NK-92 treated with Interleukin-12 subunit alpha and Interleukin-12 subunit beta, amount 100 ng/mL, for 24 hours (cell line): ENCODE measurements around the gene BLVRB.
"Not testable (repeated sequence)": the region's sequence is repeated elsewhere in the genome, so short reads cannot be mapped to it uniquely, and the experiment has no call there.

Source experiments
- DNase-seq: peaks from one replicate; lab custom pipeline; 2025; lab: John Stamatoyannopoulos, UW

The BLVRB gene

DNA sequence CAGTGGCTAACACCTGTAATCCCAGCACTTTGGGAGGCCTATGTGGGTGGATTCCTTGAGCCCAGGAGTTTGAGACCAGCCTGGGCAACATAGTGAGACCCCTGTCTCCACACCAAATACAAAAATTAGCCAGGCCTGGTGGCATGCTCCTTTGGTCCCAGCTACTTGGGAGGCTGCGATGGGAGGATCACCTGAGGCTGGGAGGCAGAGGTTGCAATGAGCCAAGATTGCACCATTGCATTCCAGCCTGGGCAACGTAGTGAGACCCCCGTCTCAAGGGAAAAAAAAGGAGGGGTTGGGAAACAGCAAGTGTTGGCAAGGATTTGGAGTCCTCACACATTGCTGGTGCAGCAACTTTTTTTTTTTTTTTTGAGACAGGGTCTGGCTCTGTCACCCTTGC is 20.5 kb upstream of the BLVRB start:
- no peak for DNase-seq

DNA sequence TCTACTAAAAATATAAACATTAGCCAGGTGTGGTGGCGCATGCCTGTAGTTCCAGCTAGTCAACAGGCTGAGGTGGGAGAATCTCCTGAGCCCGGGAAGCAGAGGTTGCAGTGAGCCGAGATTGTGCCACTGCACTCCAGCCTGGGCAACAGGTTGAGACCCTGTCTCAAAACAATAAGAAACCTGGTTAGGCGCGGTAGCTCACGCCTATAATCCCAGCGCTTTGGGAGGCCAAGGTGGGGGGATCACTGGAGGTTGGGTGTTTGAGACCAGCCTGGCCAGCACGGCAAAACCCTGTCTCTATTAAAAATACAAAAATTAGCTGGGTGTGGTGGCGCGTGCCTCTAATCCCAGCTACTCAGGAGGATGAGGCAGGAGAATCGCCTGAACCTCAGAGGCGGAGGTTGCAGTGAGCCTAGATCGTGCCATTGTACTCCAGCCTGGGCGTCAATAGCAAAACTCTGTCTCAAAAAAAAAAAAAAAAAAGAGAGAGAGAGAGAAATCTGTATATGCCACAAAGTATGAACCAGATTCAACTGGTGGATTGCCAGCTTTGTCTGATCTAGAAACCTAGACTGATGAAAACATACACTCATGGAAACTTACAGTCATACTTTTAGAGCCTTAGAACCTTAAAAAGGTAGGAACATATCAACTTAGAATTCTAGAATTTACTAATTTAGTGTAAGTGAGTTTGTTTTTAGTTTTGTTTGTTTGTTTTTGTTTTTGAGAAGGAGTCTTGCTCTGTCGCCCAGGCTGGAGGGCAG is 10.5 kb upstream of the BLVRB start:
- DNase-seq: not testable (repeated sequence)

DNA sequence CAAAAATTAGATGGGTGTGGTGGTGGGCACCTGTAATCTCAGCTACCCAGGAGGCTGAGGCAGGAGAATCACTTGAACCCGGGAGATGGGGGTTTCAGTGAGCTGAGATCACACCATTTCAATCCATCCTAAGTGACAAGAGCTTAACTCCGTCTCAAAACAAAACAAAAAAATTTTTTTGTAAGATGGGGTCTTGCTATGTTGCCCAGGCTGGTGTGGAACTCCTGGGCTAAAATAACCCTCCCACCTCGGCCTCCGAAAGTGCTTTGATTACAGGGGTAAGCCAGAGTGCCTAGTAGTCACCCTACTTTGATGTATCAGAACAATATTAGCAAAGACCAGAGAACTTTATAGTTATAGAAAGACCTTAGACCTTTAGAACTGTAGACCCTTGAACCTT is 9.2 kb upstream of the BLVRB start:
- DNase-seq: no peak

DNA sequence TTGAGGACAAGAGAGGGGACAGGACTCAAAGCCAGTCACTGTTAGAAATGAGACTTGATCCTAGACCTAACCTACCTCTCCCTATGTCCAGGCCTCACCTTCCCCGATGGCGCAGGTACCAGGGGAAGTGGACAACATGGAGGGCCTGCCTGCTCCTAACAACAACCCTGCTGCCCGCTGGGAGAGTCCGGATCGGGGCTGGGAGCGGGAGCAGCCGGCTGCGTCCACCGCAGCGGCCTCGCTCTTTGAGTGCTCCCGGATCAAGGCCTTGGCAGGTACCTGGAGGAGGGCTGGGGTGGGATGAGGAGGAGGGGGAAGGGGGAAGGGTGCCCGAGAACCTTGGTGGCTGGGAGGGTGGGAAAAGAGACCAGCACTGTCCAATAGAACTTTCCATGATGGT is 7.0 kb upstream of the BLVRB start:
- DNase-seq: no peak

DNA sequence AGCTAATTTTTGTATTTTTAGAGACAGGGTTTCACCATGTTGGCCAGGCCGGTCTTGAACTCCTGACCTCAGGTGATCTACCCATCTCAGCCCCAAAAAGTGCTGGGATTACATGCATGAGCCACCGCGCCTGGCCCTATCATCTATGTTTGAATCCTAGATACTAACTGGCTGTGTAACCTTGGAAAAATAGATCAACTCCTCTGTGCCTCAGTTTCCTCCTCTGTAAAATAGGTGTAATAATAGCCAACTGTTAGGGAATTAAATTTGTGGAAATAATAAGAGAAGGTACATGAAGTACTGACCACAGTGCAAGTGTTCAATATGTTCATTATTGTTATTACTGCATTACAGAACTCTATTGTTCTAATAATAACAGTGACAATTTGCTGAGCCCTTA is 5.6 kb upstream of the BLVRB start:
- no peak for DNase-seq

DNA sequence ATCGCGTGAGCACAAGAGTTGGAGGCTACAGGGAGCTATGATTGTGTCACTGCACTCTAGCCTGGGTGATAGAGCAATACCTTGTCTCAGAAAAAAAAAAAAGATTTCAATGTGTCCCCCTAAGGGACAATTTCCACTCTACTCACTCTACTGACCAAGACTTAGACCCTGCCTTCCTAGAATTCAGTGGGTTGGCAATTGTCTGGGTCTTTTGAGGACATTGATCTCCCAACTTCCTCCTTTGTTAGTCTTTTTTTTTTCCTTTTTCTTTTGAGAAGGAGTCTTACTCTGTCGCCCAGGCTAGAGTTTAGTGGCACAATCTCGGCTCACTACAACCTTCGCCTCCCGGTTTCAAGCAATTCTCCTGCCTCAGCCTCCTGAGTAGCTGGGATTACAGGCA is 3.5 kb upstream of the BLVRB start:
- DNase-seq: no peak

DNA sequence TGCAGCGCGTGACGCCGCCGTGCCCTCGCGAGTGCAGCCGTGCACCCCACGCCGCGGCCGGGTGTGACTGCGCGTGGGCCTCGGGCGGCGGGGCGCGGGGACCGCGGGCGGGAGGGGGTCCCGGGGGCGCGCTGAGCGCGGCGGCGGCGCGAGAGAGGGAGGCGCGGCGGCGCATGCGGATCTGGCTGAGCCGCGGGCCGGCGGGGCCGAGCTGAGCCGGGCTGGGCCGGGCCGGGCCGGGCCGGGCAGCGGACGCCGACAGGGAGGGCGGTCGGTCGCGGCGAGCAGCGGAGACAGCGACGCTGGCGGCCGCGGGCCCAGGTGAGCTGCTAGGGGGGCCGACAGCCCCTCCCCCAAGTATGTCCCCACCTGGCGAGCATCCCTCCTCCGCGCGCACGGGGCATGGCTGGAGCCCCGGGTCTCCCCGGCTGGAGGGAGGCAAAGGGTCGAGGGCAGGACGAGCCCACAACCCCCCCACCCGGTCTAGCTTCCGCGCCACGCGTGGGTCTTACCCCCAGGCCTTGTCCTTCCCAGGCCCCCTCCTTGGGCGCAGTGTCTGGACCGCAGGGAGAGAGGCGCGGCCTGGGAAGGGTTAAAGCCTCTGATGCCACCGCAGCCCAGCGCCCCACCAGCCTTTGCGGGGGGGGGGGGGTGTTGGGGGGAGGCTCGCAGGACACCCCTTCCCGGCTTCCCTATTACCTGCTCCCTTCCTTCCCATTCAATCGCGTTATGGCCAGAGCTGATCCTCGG is 1.6 kb upstream of the BLVRB start, which contains the start of gene SPTBN4:
Gene SPTBN4 (plus strand): TSS at position 17 of the 750 bp plus-strand sequence. CDS start 5,621 bp downstream, outside the sequence.
- DNase-seq: no peak

DNA sequence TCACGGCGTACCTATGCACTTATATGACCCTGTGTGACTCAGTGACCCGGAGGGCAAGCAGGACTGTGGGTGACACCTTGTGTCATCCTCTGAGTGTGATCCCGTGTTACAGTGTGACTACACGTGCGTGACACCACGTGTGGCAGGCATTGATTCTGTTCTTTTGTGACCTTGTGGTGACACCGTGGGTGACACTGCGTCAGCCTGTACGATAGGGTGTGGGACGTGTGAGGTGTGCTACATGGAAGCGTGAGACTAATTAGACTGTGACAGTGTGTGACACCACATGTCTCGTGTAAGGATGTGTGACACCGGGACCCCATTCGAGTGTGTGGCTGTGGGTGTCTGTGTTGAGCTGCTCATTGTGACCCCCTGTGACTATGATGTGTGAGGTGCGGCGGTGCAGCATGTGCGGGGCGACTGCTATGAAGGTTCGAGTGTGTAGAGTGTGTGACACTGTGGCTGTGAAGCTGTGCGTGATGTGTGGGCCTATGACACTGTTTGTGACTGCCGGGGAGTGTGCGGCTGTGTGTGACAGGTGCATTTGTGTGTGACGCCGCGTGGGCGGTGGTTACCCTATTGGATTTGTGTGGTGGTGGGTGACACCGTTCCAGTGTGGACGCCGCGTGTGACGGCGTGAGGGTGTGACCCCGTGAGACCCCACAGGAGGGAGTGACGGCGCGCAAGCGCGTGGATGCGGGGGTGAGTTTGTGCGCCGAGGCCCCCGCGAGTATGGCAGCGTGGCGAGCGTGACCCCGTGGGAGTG is 857 bp upstream of the BLVRB start:
- DNase-seq: no peak

DNA sequence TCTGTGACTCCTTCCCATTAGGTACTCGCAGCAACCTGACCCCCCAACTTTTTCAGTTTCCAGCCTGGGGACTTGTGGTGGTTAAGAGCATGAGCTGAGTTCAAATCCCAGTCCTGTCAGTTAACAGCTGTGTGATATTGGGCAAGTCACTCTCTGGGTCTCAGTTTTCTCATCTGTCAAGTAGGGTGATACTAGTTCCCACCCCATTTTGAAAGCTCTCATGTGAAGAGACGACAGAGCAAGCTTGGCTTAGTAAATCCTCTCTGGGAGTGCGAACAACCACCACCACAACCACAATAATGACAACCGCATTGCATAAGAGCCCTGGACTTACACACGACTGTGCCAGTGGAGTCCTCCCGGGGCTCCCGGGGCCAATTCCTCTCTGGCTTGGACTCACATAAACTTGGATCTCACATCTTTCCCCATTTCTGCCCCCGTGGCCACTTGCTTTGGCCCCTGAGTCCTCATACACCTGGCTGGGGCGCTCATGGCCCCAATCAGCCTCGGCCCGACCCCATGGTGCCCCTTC is 454 bp downstream of the BLVRB start:
- no peak for DNase-seq

DNA sequence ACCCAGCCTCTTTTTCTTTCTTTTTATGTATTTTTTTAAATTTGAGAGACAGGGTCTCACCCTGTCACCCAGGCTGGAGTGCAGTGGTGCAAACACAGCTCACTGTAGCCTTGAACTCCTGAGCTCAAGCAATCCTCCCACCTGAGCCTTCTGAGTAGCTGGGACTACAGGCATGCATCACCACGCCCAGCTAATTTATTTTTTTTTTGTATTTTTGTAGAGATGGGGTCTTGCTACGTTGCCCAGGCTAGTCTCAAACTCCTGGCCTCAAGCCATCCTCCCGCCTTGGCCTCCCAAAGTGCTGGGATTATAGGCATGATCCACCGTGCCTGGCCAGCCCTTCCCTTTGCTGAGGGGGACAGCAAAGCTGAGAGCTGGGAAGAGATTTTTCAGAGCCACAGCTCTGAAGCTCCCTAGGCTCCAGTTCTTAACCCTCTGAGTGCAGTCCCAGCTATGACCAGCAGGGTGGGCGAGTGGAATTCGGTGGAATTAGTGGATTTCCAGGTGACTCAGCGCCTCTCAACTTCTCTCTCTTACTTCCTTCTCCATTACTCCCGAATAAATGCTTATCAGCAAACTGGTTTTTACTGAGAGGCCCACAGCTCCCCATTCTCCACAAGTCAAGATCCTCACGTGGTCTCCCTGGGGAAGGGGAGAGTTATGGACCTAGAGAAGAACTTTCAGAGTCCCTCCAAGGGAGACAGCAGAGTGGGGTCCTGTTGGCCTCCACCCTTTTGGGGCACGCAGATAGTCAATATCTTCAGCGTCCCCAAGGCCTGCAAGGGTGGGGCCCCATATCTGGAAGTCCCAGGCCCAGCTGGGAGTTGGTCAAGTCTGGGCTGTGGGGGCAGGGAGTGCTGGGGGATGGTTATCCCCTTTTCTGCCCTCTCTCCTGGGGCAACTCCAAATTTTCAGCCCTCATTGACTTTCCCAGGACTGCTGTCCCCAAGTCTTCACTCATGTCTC is 1.2 kb downstream of the BLVRB start:
- DNase-seq: peak; percentile 31

DNA sequence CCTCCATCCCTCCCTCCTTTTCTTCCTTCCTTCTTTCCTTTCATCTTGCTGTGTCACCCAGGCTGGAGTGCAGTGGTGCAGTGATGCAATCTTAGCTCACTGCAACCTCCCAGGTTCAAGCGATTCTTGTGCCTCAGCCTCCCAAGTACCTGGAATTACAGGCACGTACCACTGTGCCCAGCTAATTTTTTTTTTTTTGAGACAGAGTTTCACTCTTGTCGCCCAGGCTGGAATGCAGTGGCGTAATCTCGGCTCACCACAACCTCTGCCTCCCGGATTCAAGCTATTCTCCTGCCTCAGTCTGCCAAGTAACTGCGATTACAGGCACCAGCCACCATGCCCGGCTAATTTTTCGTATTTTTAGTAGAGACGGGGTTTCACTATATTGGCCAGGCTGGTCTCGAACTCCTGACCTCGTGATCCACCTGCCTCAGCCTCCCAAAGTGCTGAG is 1.9 kb downstream of the BLVRB start:
- DNase-seq: not testable (repeated sequence)

DNA sequence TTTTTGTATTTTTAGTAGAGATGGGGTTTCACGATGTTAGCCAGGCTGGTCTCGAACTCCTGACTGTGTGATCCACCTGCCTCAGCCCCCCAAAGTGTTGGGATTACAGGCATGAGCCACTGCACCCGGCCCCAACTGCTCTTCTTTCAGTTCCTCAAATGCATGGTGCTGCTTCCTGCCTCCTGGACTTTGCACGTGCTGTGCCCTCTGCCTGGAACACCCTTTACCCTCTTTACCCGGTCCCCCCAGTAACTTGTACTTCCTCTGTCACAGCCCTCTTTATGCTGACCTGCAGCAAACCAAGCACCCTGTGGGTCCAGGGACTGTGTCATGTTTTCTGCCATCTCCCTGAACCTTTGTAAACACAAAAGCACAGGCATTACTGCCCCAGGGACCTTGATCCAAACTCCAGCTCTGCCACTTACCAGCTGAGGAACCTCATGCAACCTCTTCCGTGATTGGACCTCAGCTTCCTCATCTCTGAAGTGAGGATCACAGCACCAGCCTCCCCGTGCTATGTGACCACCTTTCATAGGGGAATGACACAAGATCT is 3.8 kb downstream of the BLVRB start:
- DNase-seq: no peak

DNA sequence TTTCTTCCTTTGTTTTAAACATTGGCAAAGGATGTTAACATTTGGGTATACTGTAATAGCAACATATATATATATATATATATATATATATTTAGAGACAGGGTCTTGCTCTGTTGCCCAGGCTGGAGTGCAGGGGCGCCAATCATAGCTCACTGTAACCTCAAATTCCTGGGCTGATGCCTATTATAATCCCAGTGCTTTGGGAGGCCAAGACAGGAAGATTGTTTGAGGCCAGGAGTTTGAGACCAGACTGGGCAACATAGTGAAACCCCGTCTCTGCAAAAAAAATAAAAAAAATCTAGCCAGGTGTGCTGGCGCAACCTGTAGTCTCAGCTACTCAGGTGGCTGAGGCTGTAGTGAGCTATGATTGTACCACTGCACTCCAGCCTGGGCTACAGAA is 5.4 kb downstream of the BLVRB start:
- no peak for DNase-seq

DNA sequence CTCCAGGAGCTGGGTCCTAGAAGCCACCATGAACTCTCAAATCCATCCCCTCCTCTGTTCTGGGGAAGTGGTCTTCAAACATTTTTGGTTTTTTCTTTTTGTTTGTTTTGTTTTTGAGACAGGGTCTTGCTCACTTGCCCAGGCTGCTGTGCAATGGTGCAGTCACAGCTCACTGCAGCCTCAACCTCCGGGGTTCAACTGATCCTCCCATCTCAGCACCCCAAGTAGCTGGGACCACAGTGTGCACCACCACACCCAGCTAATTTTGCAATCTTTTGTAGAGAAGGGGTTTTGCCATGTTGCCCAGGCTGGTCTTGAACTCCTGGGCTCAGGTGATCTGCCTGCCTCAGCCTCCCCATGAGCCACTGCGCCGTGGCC is 7.0 kb downstream of the BLVRB start:
- no peak for DNase-seq

DNA sequence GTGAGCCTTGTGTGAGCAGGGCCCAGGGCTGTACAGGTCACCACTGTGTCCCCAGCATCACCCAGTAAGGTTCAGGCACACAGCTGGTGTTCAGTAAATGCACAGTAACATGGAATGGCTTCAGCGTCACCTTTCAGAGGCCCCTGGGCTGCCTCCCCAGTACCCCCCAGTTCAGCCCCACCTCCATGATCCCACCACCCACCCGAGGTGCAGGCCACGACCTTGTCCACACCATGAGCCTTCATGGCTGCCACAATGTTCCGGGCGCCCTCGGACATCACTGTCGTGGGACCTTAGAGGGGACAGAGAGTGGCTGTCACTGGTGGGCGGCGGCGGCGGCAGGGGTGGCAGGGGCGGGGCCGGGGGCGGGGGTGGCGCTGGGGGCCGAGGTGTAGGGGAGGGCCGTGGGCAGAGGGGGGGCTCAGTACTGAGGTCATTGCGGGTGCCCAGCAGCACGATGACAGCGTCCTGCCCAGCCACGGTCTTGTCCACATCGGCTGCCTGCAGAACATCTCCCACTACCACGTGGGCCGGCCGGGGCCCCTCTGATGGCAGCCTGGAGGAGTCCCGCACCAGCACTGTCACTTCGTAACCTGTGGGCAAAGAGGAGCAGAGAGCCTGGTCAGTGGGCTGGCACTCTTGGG is 7.5 kb downstream of the BLVRB start:
- DNase-seq: no peak

DNA sequence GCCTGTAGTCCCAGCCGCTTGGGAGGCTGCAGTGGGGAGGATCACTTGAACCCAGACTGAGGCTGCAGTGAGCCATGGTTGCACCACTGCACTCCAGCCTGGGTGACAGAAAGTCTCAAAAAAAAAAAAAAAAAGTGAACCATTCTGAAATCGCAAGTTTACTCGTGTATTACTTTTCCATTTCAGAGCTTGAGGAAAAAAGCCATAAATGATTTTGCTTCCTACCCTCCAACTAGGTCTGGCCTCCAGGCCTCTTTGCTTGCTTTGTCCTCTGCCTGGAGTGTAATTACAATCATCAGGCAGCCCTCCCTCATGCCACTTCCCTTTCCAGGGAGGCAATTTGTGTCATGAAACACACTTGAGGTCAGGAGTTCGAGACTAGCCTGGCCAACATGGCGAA is 8.5 kb downstream of the BLVRB start:
- DNase-seq: no peak

DNA sequence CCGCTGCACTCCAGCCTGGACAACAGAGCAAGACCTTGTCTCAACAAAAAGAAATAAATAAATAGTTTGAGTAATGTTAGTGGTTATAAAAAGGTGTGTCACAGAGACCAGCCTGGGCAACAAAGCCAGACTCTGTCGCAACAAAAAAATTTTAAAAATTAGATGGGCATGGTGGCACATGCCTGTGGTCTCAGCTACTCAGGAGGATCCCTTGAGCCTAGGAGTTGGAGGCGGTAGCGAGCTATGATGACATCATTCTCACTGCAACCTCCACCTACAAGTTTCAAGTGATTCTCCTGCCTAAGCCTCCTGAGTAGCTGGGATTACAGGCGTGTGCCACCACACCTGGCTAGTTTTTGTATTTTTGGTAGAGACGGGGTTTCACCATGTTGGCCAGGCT is 11.6 kb downstream of the BLVRB start:
- DNase-seq: not testable (repeated sequence)

DNA sequence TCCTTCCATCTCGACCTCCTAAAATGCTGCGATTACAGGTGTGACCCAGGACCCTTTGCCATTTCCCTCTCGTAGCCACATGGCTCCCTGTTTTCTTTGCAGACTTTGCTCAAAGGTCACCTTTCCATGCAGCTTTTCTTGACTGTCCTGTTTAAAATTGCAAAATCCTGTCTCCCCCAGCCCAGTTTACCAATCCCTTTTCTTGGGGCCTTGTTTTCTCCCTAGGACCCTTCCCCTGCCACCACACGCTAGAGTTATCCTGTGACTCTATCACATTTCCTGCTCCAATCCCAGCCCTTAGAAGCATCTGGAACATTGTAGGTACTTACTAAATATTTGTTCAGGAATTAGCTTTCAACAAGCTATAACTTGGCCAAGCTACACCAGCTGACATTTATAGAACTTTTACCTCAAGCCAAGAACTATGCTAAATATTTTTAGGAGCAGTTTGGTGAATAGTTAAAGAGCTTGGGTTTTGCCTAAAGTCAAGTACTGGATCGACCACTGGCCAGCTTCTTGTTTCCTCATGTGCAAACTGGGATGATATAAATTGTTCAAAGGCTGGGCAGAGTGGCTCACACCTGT is 12.3 kb downstream of the BLVRB start:
- no peak for DNase-seq

DNA sequence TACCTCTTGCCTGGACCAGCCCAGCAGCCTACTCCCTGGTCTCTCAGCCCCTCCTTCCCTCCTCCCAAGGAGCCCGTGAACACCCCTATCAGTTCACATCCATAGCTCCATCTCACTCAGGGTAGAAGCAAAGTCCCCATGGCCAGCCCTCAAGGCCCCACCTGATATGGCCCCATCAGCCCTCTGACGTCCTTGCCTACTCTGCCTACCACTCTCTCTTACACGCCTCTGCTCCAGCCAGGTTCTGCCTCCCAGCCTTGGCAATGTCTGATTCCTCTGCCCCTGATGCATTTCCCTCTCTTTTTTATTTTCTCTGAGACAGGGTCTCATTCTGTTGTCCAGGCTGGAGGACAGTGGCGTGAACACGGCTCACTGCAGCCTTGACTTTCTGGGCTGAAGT is 13.5 kb downstream of the BLVRB start:
- no peak for DNase-seq

DNA sequence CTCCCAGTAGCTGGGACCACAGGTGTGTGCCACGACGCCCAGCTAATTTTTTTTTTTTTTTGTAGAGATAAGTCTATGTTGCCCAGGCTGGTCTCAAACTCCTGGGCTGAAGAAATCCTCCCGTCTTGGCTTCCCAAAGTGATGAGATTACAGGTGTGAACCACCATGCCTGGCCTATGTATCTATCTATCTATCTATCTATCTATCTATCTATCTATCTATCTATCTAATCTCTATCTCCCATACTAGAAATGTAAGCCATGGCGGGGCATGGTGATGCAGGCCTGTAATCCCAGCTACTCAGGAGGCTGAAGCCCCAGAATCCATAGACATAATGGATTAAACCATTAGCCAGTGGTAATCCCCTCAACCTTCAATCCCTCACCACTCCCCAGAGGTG is 14.9 kb downstream of the BLVRB start:
- no peak for DNase-seq
